PC-9 (cell line): ENCODE data around the gene TIMM13. TPM values are rescaled to one million over a fixed set of nuclear protein-coding genes. Genes with fewer than 3 reads are reported as not detected.

Experiments used
- BruUV-seq: library from RNA; stranded (reverse); fragments of 400-500 nt; replicated peaks from 2 replicates; lab custom pipeline; 2021; lab: Mats Ljungman, UMichigan
- CTCF ChIA-PET: fragments of 300-600 bp; sonication (Branson Sonifier 250); formaldehyde crosslinking; loops from one replicate; lab custom pipeline; 2022; ENCODE audit warnings: antibody characterized with exemption; lab: Charles Lee
- POLR2A ChIA-PET: fragments of 300-600 bp; sonication (Branson Sonifier 250); formaldehyde crosslinking; loops from one replicate; lab custom pipeline; 2022; ENCODE audit warnings: antibody characterized with exemption; ENCODE audit not compliant: unreplicated experiment; lab: Charles Lee
- DNase-seq, 2 experiments: peaks; one replicate each; pipeline versions ENCODE4 v3.0.0 to v3.0.0-alpha.2; 2015 to 2022; ENCODE audit warnings: mixed read lengths in 1 of 2
- H2AFZ ChIP-seq: fragments of 200-600 bp; sonication (generic); 2 replicates; pipeline ENCODE4 v1.8.1; 2017; ENCODE audit warnings: antibody characterized with exemption
- H3F3A ChIP-seq: fragments of 200-600 bp; sonication (generic); 2 replicates; pipeline ENCODE4 v1.8.1; 2017; ENCODE audit warnings: antibody characterized with exemption, mild to moderate bottlenecking, low read depth; ENCODE audit not compliant: insufficient read depth
- H3K27ac ChIP-seq: fragments of 200-600 bp; sonication (generic); 2 replicates; pipeline ENCODE4 v1.6.1; 2016; ENCODE audit warnings: mixed run types
- H3K27me3 ChIP-seq: fragments of 200-600 bp; sonication (generic); 2 replicates; pipeline ENCODE4 v1.6.1; 2016; ENCODE audit warnings: low read depth, mixed run types; ENCODE audit not compliant: insufficient read depth
- H3K36me3 ChIP-seq: fragments of 200-600 bp; sonication (generic); 2 replicates; pipeline ENCODE4 v1.6.1; 2016; ENCODE audit warnings: low read depth, mixed run types
- H3K4me1 ChIP-seq: fragments of 200-600 bp; sonication (generic); replicated peaks from 2 replicates; pipeline ENCODE4 v1.6.1; 2016; ENCODE audit warnings: mixed run types; ENCODE audit not compliant: insufficient read depth
- H3K4me2 ChIP-seq: fragments of 200-600 bp; sonication (generic); 2 replicates; pipeline ENCODE4 v1.6.1; 2017; ENCODE audit warnings: mixed run types
- H3K4me3 ChIP-seq: fragments of 200-600 bp; sonication (generic); 2 replicates; pipeline ENCODE4 v1.6.1; 2016; ENCODE audit warnings: mixed run types
- H3K79me2 ChIP-seq: fragments of 200-600 bp; sonication (generic); 2 replicates; pipeline ENCODE4 v1.6.1; 2017; ENCODE audit warnings: low read depth, mixed run types
- H3K9me2 ChIP-seq: fragments of 200-600 bp; sonication (generic); 2 replicates; pipeline ENCODE4 v1.8.1; 2017; ENCODE audit warnings: mild to moderate bottlenecking; ENCODE audit not compliant: insufficient read depth
- H3K9me3 ChIP-seq: fragments of 200-600 bp; sonication (generic); 2 replicates; pipeline ENCODE4 v1.8.1; 2016; ENCODE audit warnings: low read depth; ENCODE audit not compliant: insufficient read depth
- H4K20me1 ChIP-seq: fragments of 200-600 bp; sonication (generic); 2 replicates; pipeline ENCODE4 v1.8.1; 2017; ENCODE audit not compliant: insufficient read depth
- EZH2 ChIP-seq: fragments of 200-600 bp; sonication (generic); IDR thresholded peaks from 2 replicates; pipeline ENCODE4 v1.8.0; 2017; ENCODE audit warnings: antibody characterized with exemption, low read depth
- intact Hi-C: fragments of 100-400 bp; cut with micrococcal nuclease; formaldehyde crosslinking; loops from one replicate; pipeline ENCODE4 v1.10.0; 2022; ENCODE audit not compliant: unreplicated experiment
- total RNA-seq: library from RNA; stranded (reverse); gene quantifications from 2 replicates; pipeline ENCODE4 v1.2.3, GENCODE V29; 2021
- TF ChIP-seq, protein P1 (sequence below): fragments of 200-600 bp; sonication (generic); conservative IDR thresholded peaks from 2 replicates; pipeline ENCODE4 v1.6.1; 2017; ENCODE audit warnings: mixed run types, antibody characterized with exemption, mild to moderate bottlenecking, moderate library complexity

The TIMM13 gene
- total RNA-seq, 1 experiment from 2014 or later: 80.0 TPM

GRCh38 chr19:2443785-2444182 lies 16.4 kb upstream of the TIMM13 start:
- Histone ChIP-seq H2AFZ (no peak overlapping the region), H3K36me3 (no peaks in the 10 kb centered on the region), H3K27ac (no peak overlapping the region), H3K4me1 (no peaks in the 10 kb centered on the region), H3K27me3 (no peaks in the 10 kb centered on the region), H4K20me1 (no peaks in the 10 kb centered on the region; the same call in none of the 2 replicates), H3K4me3 (no peak overlapping the region), H3K9me2 (no peaks in the 10 kb centered on the region), H3F3A (no peaks in the 10 kb centered on the region), H3K79me2 (peaks cover 21% of the 10 kb centered on the region), H3K9me3 (no peaks in the 10 kb centered on the region), H3K4me2 (no peak overlapping the region)
- ChIA-PET POLR2A (no interaction called here), CTCF (interaction anchor here (0.6 kb wide), 1 partner anchor 11 kb away, joined by 8 read pairs; no protein-coding TSS in a partner anchor)
- no peak for DNase-seq
- intact Hi-C loops: no loop called here
- TF ChIP-seq, protein P1, sequence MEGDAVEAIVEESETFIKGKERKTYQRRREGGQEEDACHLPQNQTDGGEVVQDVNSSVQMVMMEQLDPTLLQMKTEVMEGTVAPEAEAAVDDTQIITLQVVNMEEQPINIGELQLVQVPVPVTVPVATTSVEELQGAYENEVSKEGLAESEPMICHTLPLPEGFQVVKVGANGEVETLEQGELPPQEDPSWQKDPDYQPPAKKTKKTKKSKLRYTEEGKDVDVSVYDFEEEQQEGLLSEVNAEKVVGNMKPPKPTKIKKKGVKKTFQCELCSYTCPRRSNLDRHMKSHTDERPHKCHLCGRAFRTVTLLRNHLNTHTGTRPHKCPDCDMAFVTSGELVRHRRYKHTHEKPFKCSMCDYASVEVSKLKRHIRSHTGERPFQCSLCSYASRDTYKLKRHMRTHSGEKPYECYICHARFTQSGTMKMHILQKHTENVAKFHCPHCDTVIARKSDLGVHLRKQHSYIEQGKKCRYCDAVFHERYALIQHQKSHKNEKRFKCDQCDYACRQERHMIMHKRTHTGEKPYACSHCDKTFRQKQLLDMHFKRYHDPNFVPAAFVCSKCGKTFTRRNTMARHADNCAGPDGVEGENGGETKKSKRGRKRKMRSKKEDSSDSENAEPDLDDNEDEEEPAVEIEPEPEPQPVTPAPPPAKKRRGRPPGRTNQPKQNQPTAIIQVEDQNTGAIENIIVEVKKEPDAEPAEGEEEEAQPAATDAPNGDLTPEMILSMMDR: no peak
- no peak for TF ChIP-seq EZH2
- no TSS peak for BruUV-seq

GRCh38 chr19:2443116-2443784 lies 15.9 kb upstream of the TIMM13 start:
- CTCF ChIA-PET: no interaction called here
- Histone ChIP-seq H3K79me2 (peaks cover 16% of the 10 kb centered on the region), H3K27me3 (no peaks in the 10 kb centered on the region)

GRCh38 chr19:2441096-2441752 lies 13.8 kb upstream of the TIMM13 start:
- intact Hi-C loops: no loop called here
- no peak overlapping the region for H2AFZ ChIP-seq
- H3K4me3 ChIP-seq: no peak overlapping the region
- DNase-seq: no peak
- no peaks in the 10 kb centered on the region; the same call in 1 of the 2 replicates for H4K20me1 ChIP-seq
- no peaks in the 10 kb centered on the region for H3K36me3 ChIP-seq
- H3K27me3 ChIP-seq: no peaks in the 10 kb centered on the region
- ChIA-PET CTCF (no interaction called here), POLR2A (no interaction called here)
- TF ChIP-seq EZH2: no peak
- TF ChIP-seq, protein P1: no peak
- H3K9me2 ChIP-seq: no peaks in the 10 kb centered on the region
- no peaks in the 10 kb centered on the region for H3K4me1 ChIP-seq
- no peaks in the 10 kb centered on the region for H3K9me3 ChIP-seq
- H3K79me2 ChIP-seq: no peaks in the 10 kb centered on the region
- no TSS peak for BruUV-seq
- no peak overlapping the region for H3K4me2 ChIP-seq
- H3F3A ChIP-seq: no peaks in the 10 kb centered on the region
- H3K27ac ChIP-seq: no peak overlapping the region

More at GRCh38 chr19:2443116-2443784, 15.9 kb upstream of the TIMM13 start:
- intact Hi-C loops: no loop called here
- no peak overlapping the region for H3K4me2 ChIP-seq
- TF ChIP-seq, protein P1: no peak
- no peak for TF ChIP-seq EZH2
- H4K20me1 ChIP-seq: no peaks in the 10 kb centered on the region; the same call in 1 of the 2 replicates
- H3K9me3 ChIP-seq: no peaks in the 10 kb centered on the region
- no peaks in the 10 kb centered on the region for H3K4me1 ChIP-seq
- H3F3A ChIP-seq: no peaks in the 10 kb centered on the region
- H3K9me2 ChIP-seq: no peaks in the 10 kb centered on the region
- H3K4me3 ChIP-seq: no peak overlapping the region
- no peaks in the 10 kb centered on the region for H3K36me3 ChIP-seq
- no peak for DNase-seq
- no peak overlapping the region for H3K27ac ChIP-seq
- POLR2A ChIA-PET: no interaction called here
- no TSS peak for BruUV-seq
- H2AFZ ChIP-seq: no peak overlapping the region
